Stomach (tissue), 9 donors: ENCODE results near the gene FASTK. TPM values are rescaled to one million over a fixed set of nuclear protein-coding genes. Genes with fewer than 3 reads are reported as not detected.

ENCODE experiments used
- DNase-seq, 2 donors: peaks; one replicate each; pipeline versions ENCODE4 v3.0.0 to v3.0.0-alpha.2; 2013 to 2019
- H3K27ac ChIP-seq, 5 donors: fragments of 200-600 bp in 4 of 5; sonication (generic) in 4 of 5; one replicate each; pipeline ENCODE4 v1.5.1; 2013 to 2019; ENCODE audit warnings: mild to moderate bottlenecking in 1 of 5, moderate library complexity in 1 of 5
- H3K27me3 ChIP-seq, 3 donors: fragments of 200-600 bp; sonication (generic); one replicate each; pipeline ENCODE4 v1.5.1; 2017 to 2019; ENCODE audit warnings: mixed run types in 1 of 3
- H3K36me3 ChIP-seq, 4 donors: fragments of 200-600 bp; sonication (generic); 1 replicate in 3 of 4; 2 replicates in 1 of 4; pipeline ENCODE4 v1.5.1; 2016 to 2019
- H3K4me1 ChIP-seq, 4 donors: fragments of 200-600 bp; sonication (generic); one replicate each; pipeline ENCODE4 v1.5.1; 2016 to 2019
- H3K4me3 ChIP-seq, 4 donors: fragments of 200-600 bp; sonication (generic) in 3 of 4; one replicate each; pipeline ENCODE4 v1.5.1; 2016 to 2019; ENCODE audit warnings: mild to moderate bottlenecking in 1 of 4
- H3K9me3 ChIP-seq, 4 donors: fragments of 200-600 bp; sonication (generic); one replicate each; pipeline ENCODE4 v1.5.1; 2016 to 2019
- EP300 ChIP-seq: sonication (generic); formaldehyde crosslinking; IDR thresholded peaks from one replicate; pipeline ENCODE4 v1.6.1; 2017; ENCODE audit warnings: antibody characterized with exemption
- POLR2A ChIP-seq, 4 donors: fragments of 450-650 bp; IDR thresholded peaks; one replicate each; pipeline ENCODE4 v1.6.1; 2016; ENCODE audit warnings: antibody characterized with exemption in 4 of 4, control low read depth in 2 of 4, mild to moderate bottlenecking in 1 of 4, moderate library complexity in 1 of 4
- POLR2AphosphoS5 ChIP-seq, 3 donors: sonication (generic); formaldehyde crosslinking; IDR thresholded peaks; one replicate each; pipeline ENCODE4 v1.6.1; 2016; ENCODE audit warnings: antibody characterized with exemption in 3 of 3
- WGBS, 5 donors: extraction: QIAGEN DNeasy Blood & Tissue Kit in 3 of 5; methylation state at CpG; one replicate each; pipeline versions ENCODE4 v1.1.5 to v1.1.7; 2013 to 2018; 5-methylcytosine and 5-hydroxymethylcytosine counted together
- intact Hi-C: fragments of 100-400 bp; cut with DNase I; formaldehyde crosslinking; loops from one replicate; pipeline ENCODE4 v1.15.1; 2023; ENCODE audit warnings: low total_unique reads
- polyA plus RNA-seq, 3 donors: library from polyadenylated mRNA; stranded (reverse); fragments of 200-250 nt; gene quantifications; one replicate each; pipeline ENCODE4 v1.2.3, GENCODE V29; 2013
- total RNA-seq, 5 donors: library from RNA; depleted of rRNA; stranded (reverse); fragments of >200 nt; gene quantifications; one replicate each; pipeline versions ENCODE4 v1.1.0 to v1.2.3, GENCODE V29; 2014 to 2016
- TF ChIP-seq, protein P1 (sequence below), 7 experiments: fragments of 450-650 bp in 4 of 7; fragments of 200-600 bp in 3 of 7; sonication (generic) in 3 of 7; IDR thresholded peaks; one replicate each; pipeline ENCODE4 v1.5.1; 2016 to 2019; ENCODE audit warnings: antibody characterized with exemption in 7 of 7, control low read depth in 2 of 7, mild to moderate bottlenecking in 1 of 7
- donor health status: healthy with polysubstance abuse.
- donor health status: Bipolar disorder and iron deficiency.
- donor health status: healthy.

The FASTK gene
- total and polyA plus RNA-seq, 8 donors, result 40.0 to 415 (median 122) TPM

DNA sequence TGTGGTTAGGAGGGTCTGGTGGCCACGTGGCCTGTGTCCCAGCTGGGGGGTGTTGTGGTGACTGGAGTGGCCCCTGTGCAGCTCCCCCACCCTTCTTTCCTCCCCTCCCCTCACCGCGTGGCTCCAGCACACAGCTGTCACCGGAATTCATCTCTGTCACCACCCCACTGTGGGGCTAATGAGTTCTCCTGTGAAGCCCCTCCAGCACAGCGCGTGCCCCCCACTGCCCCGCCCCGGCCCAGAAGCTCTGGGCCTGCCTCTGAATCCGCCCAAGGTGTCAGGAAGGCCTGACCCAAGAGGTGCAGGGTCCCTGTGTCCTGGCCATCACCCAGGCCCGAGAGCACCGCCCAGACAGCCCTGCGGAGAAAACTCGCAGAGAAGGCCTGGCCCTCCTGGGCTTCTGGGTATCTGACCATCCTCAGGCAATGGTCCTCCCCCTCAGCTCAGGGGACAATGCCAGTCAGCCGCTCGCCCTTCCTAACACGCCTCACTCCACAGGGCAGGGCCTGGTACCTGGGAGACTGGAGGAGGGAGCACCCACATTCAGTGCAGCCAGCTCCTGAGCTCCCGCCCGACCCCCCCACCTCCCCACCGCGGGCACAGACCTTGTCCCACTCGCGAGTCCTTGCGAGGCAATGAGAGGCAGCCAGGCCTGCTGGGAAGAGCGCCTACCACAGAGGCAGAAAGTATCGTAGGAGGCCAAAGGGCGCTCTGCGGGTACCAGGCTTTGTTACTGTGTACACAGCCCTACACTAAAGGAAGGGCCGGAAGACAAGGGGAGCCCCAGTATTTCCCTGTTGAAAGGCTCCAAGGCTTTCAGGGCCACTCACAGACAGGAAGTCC, 48.7 kb upstream of the FASTK start:
- no peak overlapping the region for H3K27ac ChIP-seq
- H3K36me3 ChIP-seq, result peaks cover 54 to 90% (median 83%) of the 10 kb centered on the region in 4 donors
- H3K4me1 ChIP-seq, result peaks cover 14 to 26% (median 20%) of the 10 kb centered on the region in 4 donors
- intact Hi-C loops, result loop anchor here (5.0 kb wide), 1 partner anchor 38 kb away; the partner anchor contains the start of gene GBX1
- H3K27me3 ChIP-seq, result no peaks in the 10 kb centered on the region
- TF ChIP-seq POLR2AphosphoS5 (IDR thresholded peaks at IDR 0.05) (no peak), EP300 (no peak), POLR2A (IDR thresholded peaks at IDR 0.05) (no peak)
- TF ChIP-seq, protein P1, sequence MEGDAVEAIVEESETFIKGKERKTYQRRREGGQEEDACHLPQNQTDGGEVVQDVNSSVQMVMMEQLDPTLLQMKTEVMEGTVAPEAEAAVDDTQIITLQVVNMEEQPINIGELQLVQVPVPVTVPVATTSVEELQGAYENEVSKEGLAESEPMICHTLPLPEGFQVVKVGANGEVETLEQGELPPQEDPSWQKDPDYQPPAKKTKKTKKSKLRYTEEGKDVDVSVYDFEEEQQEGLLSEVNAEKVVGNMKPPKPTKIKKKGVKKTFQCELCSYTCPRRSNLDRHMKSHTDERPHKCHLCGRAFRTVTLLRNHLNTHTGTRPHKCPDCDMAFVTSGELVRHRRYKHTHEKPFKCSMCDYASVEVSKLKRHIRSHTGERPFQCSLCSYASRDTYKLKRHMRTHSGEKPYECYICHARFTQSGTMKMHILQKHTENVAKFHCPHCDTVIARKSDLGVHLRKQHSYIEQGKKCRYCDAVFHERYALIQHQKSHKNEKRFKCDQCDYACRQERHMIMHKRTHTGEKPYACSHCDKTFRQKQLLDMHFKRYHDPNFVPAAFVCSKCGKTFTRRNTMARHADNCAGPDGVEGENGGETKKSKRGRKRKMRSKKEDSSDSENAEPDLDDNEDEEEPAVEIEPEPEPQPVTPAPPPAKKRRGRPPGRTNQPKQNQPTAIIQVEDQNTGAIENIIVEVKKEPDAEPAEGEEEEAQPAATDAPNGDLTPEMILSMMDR (IDR thresholded peaks at IDR 0.05), result no peak
- DNase-seq, result peak in 1 of 2 donors; percentile 54
- no peak overlapping the region for H3K4me3 ChIP-seq
- H3K9me3 ChIP-seq, result no peaks in the 10 kb centered on the region
- 71 to 88% (median 82%) methylated on average over 26 to 28 of the region's 28 CpGs for WGBS, 5 donors

DNA sequence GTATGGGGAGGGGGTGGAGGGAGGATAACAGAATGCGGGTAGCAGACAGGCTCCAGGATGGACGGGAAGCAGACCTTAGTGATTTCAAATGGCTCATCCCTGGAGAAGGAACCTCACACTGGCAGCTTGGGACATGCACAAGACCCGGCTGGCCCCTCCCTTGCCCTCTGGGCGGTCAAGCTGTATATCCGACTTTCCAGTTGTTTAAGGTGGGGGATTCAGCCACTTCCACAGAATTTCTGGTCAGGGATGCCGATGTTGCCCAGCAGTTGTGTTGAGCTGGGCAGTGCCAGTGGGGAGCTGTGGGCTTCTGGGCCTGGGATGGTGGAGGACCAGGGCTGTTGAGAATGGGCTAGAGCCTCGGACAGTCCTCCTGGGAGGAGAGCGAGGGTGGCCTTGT, 48.1 kb upstream of the FASTK start:
- Histone ChIP-seq H3K9me3 (no peaks in the 10 kb centered on the region), H3K4me1 (peaks cover 14 to 31% (median 23%) of the 10 kb centered on the region in 4 donors), H3K27me3 (no peaks in the 10 kb centered on the region), H3K36me3 (peaks cover 53 to 90% (median 82%) of the 10 kb centered on the region in 4 donors), H3K4me3 (no peak overlapping the region), H3K27ac (no peak overlapping the region)
- no peak for DNase-seq
- 85 to 93% (median 89%) methylated on average over 6 to 8 of the region's 8 CpGs for WGBS, 5 donors
- intact Hi-C loops, result loop anchor here (5.0 kb wide), 1 partner anchor 39 kb away; the partner anchor contains the start of gene GBX1
- TF ChIP-seq EP300, result no peak
- no peak for TF ChIP-seq POLR2A (IDR thresholded peaks at IDR 0.05)
- TF ChIP-seq POLR2AphosphoS5 (IDR thresholded peaks at IDR 0.05), result no peak
- TF ChIP-seq, protein P1 (IDR thresholded peaks at IDR 0.05), result no peak

DNA sequence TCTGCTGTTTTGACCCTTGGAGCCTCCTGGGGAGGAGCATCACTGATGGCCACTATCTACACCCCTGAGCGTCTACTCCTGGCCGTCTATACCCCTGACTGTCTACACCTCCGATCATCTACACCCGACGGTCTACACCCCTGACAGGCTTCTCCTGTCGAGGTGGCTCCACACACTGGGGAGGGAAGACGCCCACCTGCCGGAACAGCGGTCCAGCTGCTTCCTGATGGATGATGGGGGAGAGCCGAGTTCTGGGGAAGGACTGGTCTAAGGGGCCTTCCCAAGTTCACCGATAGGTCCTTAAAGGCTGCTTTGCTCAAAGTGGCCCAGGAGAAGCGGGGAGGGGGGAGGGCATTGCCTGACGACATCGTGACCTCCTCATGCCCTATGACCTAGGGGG, 47.5 kb upstream of the FASTK start:
- intact Hi-C loops, result loop anchor here (5.0 kb wide), 1 partner anchor 39 kb away; the partner anchor contains the start of gene GBX1
- Histone ChIP-seq H3K4me3 (no peak overlapping the region), H3K36me3 (peaks cover 49 to 90% (median 82%) of the 10 kb centered on the region in 4 donors), H3K27me3 (no peaks in the 10 kb centered on the region), H3K27ac (no peak overlapping the region), H3K4me1 (peaks cover 14 to 32% (median 24%) of the 10 kb centered on the region in 4 donors), H3K9me3 (no peaks in the 10 kb centered on the region)
- WGBS, 5 donors, result 77 to 91% (median 83%) methylated on average over 11 to 14 of the region's 14 CpGs
- no peak for DNase-seq
- TF ChIP-seq POLR2A (IDR thresholded peaks at IDR 0.05) (no peak), POLR2AphosphoS5 (IDR thresholded peaks at IDR 0.05) (no peak), EP300 (no peak)
- TF ChIP-seq, protein P1 (IDR thresholded peaks at IDR 0.05), result no peak

DNA sequence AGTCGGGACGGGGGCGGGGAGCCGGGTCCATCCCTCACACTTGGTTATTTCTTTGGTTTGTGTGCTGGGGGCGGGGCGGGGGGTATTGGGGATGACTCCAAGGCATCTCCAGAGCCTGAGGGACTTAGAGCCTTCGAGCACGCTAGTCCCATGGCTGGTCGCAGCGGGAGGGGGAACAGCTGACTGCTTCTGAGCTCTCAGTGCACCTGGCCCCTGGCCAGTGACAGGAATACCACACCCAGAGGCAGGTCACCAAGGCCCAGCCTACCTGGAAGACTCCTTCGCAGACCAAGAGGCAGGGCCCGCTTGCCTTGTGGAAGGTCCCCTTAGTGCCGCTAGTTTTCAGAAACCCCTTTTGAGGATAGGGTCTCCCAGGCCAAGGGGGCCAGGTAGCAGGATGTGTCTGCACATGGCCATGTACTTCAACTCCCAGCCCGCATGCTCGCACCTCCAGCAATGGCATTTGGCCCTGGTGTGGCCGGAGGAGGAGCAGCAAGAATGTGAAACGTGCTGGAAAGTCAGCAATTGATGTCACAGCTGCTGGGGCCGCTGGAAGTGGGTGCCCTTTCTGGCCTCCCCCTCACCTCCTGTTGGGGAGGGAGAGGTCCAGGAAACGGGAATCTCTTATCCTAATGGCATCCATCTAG, 46.0 kb upstream of the FASTK start:
- intact Hi-C loops, result loop anchor here (5.0 kb wide), 1 partner anchor 41 kb away; the partner anchor contains the start of gene GBX1
- no peak overlapping the region for H3K27ac ChIP-seq
- H3K36me3 ChIP-seq, result peaks cover 46 to 90% (median 82%) of the 10 kb centered on the region in 4 donors
- DNase-seq, result peak; percentile 56 to 77
- H3K4me3 ChIP-seq, result peak overlapping the region in 2 of 4 donors; percentile 42 to 48
- peaks cover 14 to 32% (median 24%) of the 10 kb centered on the region in 4 donors for H3K4me1 ChIP-seq
- no peak for TF ChIP-seq POLR2A (IDR thresholded peaks at IDR 0.05)
- no peak for TF ChIP-seq EP300
- TF ChIP-seq, protein P1 (IDR thresholded peaks at IDR 0.05), result no peak
- TF ChIP-seq POLR2AphosphoS5 (IDR thresholded peaks at IDR 0.05), result no peak
- 50 to 61% (median 55%) methylated on average over 5 to 19 of the region's 19 CpGs for WGBS, 5 donors
- no peaks in the 10 kb centered on the region for H3K9me3 ChIP-seq
- H3K27me3 ChIP-seq, result no peaks in the 10 kb centered on the region
